Posterior vena cava (tissue), 2 donors: ENCODE measurements around the gene DMD. TPM values are rescaled to one million over a fixed set of nuclear protein-coding genes. Genes with fewer than 3 reads are reported as not detected.

Source experiments
- DNase-seq: peaks from one replicate; pipeline ENCODE4 v3.0.0-alpha.2; 2020; ENCODE audit warnings: low spot score
- intact Hi-C, 2 donors: fragments of 100-400 bp; cut with DNase I; formaldehyde crosslinking; loops; one replicate each; pipeline versions ENCODE4 v1.14.1 to v1.14.2; 2022 to 2023
- total RNA-seq, 2 donors: library from RNA; stranded (reverse); fragmentation: NEBNext Ultra II Directional; extraction: Animal tissue kit (Norgen Biotek cat#: 25700); gene quantifications; one replicate each; pipeline ENCODE4 v1.2.1, GENCODE V29; 2021
- donor health status: DM: yes; HTN: yes; CAD: no.
- donor health status: DM: yes; HTN: yes; CAD: no.

Gene DMD
- total RNA-seq, 2 donors from 2014 or later, result 132 to 139 TPM

DNA sequence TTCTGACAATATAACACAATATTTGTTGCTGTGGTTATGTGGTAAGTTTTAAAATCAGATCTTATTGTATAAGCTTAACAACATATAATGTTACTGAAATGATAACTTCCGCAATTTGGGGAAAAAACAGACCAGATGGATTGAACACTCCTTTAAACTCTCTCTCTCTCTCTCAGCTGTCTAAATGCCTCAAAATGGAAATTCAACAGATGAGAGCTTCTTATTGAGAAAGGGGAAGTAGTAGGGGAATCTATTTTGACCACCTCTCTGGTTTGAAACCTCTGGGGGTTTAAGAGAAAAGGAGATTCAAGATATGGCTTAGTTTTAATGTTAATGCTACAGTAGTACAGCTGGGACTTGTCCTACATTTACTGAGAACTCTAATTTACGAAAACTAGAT is 40.3 kb downstream of the DMD start:
- intact Hi-C loops, result no loop called here
- no peak for DNase-seq

GRCh38 chrX:33161829-33162228 is 49.5 kb downstream of the DMD start:
- intact Hi-C loops, result no loop called here
- no peak for DNase-seq

DNA sequence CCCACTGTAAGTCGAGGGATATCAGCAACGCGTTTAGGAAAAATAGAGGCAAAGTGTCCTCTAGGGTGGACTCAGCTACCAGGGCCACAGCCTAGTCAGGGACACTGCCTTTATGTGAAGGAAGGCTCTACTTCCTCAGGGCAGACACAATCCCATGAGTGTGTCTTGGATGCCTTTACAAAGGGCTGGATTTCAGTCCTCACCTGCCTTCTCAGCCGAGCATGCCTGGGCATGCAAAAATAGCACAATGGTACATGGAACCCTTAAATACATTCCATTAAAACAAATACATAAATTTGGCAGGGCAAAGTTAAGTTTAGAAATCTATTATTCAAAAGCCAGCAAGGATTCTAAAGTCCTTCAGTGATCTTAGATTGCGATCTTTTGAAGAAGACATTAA is 51.1 kb downstream of the DMD start:
- intact Hi-C loops, result no loop called here
- DNase-seq, result no peak

GRCh38 chrX:33156152-33156726 is 55.1 kb downstream of the DMD start:
- intact Hi-C loops, result no loop called here
- DNase-seq, result no peak

DNA sequence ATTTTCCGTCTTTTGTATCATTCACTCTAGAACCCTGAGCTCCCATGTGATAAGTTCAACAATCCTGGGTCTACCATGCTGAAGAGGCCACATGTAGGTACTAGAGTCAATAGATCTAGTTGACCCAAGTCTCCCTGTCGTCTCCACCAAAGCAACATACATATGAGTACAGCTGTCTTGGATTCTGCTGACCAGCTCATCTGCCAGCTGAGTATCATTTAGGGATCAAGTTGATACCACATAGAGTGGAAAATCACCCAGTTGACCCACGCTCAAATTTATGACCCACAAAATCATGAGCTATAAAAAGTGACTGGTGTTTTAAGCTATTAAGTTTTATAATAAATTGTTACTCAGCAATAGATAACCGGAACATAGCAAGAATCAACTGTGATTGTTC is 61.8 kb downstream of the DMD start:
- intact Hi-C loops, result no loop called here
- DNase-seq, result no peak

DNA sequence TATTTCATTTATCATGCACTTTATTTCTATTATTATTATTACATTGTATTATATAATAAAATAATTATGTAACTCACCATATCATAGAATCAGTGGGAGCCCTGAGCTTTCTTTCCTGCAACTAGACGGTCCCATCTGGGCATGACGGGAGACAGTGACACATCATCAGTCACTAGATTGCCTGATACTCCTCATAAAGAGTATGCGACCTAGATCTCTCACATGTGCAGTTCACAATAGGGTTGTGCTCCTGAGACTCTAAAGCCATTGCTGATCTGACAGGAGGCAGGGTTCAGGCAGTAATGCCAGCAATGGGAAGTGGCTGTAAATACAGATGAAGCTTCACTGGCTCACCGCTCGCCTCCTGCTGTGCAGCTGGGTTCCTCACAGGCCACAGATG is 62.3 kb downstream of the DMD start:
- no peak for DNase-seq
- intact Hi-C loops, result no loop called here

GRCh38 chrX:33142331-33142730 is 69.0 kb downstream of the DMD start:
- intact Hi-C loops, result no loop called here
- DNase-seq, result no peak

DNA sequence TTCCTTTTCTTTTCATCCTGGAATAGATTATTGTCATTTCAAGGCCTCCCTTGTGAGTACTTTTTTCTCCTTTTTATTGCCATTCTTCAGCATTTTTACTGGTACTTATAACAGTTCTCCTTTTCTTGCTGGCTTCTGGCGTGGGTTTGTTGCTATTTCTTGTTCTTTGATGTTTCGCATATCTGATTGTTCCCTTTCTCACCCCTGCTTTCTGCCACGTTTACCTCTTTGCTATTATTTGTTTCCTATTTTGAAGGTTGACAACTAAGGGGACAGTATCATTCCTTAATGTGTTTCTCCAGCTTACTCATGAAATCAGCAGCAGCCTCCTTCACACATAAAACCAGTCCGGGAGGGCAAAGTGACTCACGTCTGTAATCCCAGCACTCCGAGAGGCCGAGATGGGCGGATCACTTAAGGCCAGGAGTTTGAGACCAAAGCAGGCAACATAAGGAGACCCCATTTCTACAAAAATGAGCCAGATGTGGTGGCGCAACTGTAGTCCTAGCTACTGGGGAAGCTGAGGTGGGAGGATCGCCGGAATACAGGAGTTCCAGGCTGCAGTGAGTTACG is 72.6 kb downstream of the DMD start:
- intact Hi-C loops, result no loop called here

DNA sequence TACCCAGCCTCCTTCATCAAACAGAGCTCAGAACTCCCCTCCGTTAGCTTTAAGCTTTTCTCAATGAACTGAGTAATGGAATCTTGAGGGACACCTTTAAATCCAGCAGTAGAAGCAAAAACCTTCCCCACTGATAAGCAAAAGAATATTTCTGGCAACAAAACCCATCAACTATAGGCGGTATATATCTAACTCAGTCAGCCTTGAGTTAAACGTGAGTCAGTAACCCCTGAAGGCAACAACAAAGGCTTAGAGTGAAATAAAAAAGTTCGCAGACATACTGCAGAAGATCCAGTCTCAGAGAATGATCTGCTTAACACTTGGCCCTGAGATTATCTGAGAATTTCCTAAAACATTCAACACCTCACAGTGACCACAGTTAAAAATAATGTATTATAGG is 77.2 kb downstream of the DMD start:
- no peak for DNase-seq
- intact Hi-C loops, result no loop called here

More for the DNA sequence above, 72.6 kb downstream of the DMD start:
- DNase-seq, result no peak

GRCh38 chrX:33133320-33133719 is 78.0 kb downstream of the DMD start:
- no peak for DNase-seq
- intact Hi-C loops, result no loop called here

DNA sequence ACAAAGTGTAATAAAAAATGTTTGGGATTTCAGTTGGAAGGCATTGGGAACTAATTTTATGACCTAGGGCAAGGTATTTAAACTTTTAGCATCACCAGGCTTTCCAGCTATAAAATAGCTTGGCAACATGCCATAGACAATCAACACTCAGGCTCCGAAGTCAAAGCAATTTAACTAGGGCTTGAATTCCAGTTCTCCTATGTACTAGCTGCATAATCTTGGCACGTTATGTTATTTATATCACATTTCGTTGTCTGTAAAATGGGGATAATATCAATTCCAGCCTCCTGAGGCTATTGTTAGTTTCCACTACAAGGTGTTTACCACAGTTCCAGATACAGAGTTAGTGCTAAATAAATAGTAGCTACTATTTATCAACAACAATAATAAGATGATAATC is 78.8 kb downstream of the DMD start:
- no peak for DNase-seq
- intact Hi-C loops, result no loop called here

- intact Hi-C loops, result no loop called here
- DNase-seq, result no peak
Measured at GRCh38 chrX:33129607-33130006, 81.7 kb downstream of the DMD start.

GRCh38 chrX:33128048-33128805 is 83.1 kb downstream of the DMD start:
- intact Hi-C loops, result no loop called here
- DNase-seq, result no peak

- DNase-seq, result no peak
Measured at GRCh38 chrX:33126469-33126868, 84.9 kb downstream of the DMD start.

GRCh38 chrX:33109858-33110257 is 101.5 kb downstream of the DMD start:
- no peak for DNase-seq
- intact Hi-C loops, result no loop called here

More at GRCh38 chrX:33126469-33126868, 84.9 kb downstream of the DMD start:
- intact Hi-C loops, result no loop called here

GRCh38 chrX:33106737-33107136 is 104.6 kb downstream of the DMD start:
- DNase-seq, result no peak
- intact Hi-C loops, result no loop called here

DNA sequence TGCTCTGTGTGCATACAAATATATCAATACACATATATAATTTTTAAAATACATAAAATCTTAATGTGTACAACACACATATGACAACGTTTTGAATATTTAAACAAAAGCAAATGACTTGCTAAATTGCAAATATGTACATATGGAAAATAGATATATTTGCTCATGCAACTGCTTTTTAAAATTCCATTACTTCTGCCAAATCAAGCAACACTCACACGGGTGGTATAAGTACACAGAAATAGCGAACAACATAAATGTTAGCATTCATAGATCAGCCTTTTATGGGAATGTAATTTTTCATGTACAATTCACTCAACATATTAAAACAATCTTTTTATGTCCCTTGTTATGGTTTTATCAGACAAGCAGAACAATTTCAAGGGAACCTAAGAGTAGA is 116.3 kb downstream of the DMD start:
- intact Hi-C loops, result no loop called here
- no peak for DNase-seq

- DNase-seq, result no peak
- intact Hi-C loops, result no loop called here
Measured at GRCh38 chrX:33087411-33087810, 123.9 kb downstream of the DMD start.

DNA sequence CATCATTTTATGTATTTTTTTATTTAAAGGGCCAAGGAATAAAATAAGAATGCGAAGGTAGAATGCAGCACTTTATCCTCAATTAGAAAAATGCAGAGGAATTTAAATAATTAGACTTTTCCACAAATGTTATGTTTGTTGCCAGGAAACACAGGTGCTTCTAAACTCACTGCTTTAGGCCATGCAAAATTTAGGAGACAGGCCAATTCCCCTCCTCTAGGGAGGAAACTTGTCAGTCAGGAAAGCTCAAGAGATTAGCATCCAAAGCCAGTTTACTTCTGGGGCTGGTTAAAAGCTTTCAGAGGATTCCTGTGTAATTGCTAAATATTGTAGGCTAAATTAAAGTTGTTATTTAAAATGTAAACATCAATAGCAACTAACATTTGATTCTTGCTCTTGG is 124.5 kb downstream of the DMD start:
- DNase-seq, result no peak
- intact Hi-C loops, result no loop called here

DNA sequence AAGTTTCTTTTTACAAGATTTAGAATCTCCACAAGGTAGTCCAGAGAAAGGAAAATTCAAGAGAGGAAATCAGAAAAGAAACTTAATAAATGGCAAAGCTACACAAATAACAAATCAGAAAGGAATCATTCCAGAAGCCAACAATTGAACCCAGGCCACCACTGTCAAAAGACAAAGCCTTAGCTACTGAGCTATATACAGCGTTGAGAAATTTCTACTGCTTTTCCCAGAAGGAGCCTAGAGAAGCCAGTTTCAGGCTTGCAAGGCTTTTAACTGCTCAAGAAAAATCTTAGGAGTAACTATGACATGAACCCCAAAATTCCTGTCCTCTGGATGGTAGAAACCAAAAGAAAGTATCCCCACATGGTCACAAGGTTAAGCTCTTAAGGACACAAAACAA is 129.0 kb downstream of the DMD start:
- intact Hi-C loops, result no loop called here
- DNase-seq, result no peak

GRCh38 chrX:33078273-33078672 is 133.1 kb downstream of the DMD start:
- no peak for DNase-seq
- intact Hi-C loops, result no loop called here
